Measurements from ENCODE around the gene KIF5A.
"Not testable (repeated sequence)": the region's sequence is repeated elsewhere in the genome, so short reads cannot be mapped to it uniquely, and the experiment has no call there.

Gene KIF5A

DNA sequence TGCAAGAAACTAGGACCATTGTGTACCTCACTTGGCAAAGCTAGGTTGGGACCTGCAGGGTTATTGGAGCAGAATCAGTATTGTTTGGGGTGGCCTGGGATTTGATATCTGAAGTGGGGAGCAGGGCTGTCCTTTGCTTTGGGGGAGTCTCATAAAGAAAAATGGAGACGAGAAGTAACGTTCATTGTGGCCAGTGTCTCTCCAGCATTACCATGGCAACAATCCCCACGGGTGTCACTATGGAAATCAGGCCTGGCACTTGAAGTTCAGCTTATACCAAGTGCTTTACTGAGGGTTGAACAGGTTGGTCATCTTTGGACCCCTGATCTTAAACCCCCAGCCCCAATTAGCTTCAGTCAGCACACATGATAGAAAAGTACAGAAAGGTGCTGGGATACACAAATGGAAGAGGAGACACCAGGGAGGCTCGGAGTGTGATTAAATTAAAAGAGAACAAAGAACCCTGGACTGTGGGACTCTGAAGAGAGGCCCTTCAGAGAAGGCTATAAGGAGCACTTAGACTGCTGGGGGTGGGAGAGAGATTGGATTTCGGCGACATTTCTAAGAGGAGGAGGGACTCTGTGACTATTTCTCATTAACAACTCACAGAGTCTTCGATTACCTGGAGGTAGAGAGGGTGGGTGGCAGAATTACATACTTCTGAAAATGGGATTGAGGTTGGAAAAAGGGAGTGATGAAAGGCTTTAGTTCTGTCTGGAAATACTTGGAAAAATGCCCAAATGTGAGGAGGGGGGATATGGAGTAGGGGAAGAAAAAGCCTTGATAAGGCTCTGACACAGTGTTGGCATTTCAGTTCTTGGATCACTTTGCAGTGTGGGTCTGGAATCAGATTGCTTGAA, 3.7 kb downstream of the KIF5A start:
- no peak for DNase-seq (ENCODE audit: low read depth in 2 of 3, low spot score in 2 of 3)

DNA sequence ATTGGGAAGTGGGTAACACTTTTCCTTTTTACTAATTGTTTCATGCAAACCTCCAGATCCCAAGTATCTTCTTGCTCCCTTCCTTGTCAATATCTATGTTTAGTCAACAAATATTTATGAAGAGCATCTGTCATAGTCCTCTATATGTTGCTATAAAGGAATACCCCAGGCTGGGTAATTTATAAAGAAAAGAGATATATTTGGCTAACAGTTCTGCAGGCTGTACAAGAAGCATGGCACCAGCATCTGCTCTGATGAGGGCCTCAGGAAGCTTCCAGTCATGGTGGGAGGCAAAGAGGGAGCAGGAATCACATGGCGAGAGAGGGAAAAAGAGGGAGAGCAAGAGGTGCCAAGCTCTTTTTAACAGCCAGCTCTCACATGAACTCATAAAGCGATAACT, 4.6 kb downstream of the KIF5A start:
- no peak for DNase-seq (ENCODE audit: low read depth in 2 of 3, low spot score in 2 of 3)

DNA sequence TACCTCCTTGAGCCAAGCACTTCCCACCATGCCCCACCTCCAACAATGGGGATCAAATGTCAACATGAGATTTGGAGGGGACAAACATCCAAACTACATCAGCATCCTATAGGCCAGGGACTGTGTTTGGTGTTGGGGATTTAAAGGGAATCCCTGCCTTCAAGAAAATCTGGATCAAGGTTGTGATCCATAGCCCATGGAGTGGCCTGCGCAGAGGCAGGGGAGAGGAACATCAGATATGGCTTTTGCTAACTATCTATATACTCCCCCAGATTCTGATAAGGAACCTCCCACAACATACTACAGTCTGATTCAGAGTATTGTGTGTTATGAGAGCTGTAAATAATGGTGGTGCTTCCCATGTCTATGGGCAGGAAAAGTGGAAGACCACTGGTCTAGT, 5.1 kb downstream of the KIF5A start:
- no peak for DNase-seq (ENCODE audit: low read depth in 2 of 3, low spot score in 2 of 3)

DNA sequence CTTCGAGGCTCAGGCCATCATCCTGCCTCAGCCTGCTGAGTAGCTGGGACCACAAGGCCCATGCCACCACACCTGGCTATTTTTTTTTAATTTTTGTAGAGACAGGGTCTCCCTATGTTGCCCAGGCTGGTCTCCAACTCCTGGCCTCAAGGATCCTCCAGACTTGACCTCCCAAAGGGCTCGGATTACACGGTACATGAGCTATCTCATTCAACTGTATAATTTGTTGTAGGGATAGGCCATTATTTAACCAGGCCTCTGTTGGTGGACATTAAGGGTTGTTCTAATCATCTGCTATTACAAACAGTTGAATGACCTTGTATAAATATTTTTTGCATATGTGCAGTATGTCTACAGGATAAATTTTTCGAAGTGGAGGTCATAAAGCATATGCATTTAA, 9.0 kb downstream of the KIF5A start:
- DNase-seq (ENCODE audit: low read depth in 2 of 3, low spot score in 2 of 3): no peak

DNA sequence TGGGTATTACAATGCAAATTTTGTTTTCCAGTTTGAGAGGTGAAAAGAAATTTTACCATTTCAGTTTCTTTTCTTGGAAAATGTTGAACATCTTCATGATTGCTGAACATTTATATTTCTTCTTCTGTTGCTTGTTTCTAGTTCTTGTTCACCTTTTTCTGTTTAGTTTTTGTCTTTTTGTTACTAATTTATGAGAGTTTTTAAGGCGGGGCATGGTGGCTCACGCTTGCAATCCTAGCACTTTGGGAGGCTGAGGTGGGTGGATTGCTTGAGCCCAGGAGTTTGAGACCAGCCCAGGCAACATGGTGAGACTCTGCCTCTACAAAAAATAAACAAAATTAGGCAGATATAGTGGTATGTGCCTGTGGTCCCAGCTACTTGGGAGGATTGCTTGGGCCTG, 10.7 kb downstream of the KIF5A start:
- DNase-seq (ENCODE audit: low read depth in 2 of 3, low spot score in 2 of 3): no peak

DNA sequence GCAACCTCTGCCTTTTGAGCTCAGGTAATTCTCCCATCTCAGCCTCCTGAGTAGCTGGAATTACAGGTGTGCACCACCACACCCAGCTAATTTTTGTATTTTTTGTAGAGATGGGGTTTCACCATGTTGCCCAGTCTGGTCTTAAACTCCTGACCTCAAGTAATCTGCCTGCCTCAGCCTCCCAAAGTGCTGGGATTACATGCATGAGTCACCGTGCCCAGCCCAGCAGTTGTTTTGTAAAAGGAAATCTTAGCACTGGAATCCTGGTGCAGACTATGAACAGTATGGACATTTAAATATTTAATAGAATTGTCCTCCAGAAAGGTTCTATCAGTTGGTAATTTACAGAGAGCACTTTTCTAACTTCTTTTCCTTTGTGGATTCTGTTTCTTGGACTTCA, 11.3 kb downstream of the KIF5A start:
- not testable (repeated sequence) for DNase-seq (ENCODE audit: low read depth in 2 of 3, low spot score in 2 of 3)

DNA sequence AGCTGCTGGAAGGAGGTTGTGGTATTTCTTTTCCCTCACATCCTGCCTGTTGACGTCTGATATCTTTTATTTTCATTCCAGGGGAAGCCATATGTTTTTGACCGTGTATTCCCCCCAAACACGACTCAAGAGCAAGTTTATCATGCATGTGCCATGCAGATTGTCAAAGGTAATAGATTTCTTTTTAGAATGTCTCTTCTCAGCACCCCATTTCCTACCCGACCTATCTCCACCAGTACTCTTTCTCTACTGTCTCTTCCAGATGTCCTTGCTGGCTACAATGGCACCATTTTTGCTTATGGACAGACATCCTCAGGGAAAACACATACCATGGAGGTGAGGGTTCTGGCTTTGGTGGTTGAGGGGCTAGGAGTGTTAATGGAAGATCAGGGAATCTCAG, 13.5 kb downstream of the KIF5A start:
- no peak for DNase-seq (ENCODE audit: low read depth in 2 of 3, low spot score in 2 of 3)

DNA sequence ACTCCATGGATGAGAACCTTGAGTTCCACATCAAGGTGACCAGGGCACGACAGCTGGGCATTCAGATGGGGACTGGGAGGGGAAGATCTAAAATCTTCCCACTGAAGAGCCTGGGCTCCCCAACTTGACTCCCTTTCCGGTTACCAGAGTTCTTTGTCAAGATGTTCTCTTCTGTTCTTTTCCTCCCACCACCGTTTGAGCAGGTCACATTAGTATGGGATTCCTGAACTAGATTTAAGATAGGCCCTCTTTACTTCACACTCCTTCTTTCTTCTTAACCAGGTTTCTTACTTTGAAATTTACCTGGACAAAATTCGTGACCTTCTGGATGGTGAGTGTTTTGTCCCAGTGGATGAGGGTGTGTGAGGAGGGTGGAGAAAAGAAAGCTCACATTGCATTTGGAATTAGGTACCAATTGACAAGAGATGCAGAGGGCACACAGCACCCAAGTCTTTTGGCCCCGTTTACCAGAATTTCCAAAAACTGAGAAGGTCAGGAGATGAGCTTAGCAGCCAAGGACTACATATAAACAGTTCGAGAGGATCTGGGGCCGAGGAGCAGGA, 14.4 kb downstream of the KIF5A start:
- no peak for DNase-seq (ENCODE audit: low read depth in 2 of 3, low spot score in 2 of 3)

DNA sequence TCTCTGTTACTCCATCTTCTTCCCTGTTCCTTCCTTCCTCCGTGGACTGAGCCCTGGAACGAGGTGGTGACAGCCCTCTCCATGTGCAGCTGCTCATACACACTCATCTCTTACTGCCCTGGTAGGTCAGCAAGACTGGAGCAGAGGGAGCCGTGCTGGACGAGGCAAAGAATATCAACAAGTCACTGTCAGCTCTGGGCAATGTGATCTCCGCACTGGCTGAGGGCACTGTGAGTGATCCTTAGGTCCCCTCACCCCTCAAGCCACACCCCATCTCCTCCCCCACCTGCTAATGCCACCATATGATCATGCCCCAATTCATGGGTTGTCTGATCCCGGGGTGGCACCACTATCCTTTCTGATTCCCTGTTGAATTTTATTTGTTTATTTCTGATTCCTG, 19.0 kb downstream of the KIF5A start:
- DNase-seq (ENCODE audit: low read depth in 2 of 3, low spot score in 2 of 3): no peak

DNA sequence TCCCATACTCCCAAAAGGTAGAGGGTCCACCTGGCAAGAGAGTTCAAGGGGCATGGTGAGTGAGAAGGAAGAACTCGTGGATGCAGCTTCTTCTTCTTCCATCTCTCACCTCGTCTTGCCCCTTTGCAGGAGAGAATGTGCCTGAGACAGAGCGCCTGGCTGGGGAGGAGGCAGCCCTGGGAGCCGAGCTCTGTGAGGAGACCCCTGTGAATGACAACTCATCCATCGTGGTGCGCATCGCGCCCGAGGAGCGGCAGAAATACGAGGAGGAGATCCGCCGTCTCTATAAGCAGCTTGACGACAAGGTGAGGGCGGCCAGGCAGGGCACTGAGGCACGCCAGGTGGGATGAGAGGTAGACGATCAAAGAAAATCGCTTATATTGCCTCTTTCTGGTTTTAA, 20.0 kb downstream of the KIF5A start:
- DNase-seq (ENCODE audit: low read depth in 2 of 3, low spot score in 2 of 3): no peak

DNA sequence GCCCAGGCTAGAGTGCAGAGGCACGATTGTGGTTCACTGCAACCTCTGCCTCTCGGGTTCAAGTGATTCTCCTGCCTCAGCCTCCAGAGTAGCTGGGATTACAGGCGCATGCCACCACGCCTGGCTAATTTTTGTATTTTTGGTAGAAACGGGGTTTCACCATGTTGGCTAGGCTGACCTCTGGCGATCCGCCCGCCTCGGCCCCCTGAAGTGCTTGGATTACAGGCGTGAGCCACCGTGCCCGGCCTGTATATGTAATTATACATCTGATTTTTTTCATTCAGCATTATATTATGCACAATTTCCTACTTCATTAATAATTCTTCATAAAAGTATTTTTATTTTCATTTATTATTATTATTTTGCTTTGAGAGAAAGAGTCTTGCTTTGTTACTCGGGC, 20.6 kb downstream of the KIF5A start:
- DNase-seq (ENCODE audit: low read depth in 2 of 3, low spot score in 2 of 3): not testable (repeated sequence)

DNA sequence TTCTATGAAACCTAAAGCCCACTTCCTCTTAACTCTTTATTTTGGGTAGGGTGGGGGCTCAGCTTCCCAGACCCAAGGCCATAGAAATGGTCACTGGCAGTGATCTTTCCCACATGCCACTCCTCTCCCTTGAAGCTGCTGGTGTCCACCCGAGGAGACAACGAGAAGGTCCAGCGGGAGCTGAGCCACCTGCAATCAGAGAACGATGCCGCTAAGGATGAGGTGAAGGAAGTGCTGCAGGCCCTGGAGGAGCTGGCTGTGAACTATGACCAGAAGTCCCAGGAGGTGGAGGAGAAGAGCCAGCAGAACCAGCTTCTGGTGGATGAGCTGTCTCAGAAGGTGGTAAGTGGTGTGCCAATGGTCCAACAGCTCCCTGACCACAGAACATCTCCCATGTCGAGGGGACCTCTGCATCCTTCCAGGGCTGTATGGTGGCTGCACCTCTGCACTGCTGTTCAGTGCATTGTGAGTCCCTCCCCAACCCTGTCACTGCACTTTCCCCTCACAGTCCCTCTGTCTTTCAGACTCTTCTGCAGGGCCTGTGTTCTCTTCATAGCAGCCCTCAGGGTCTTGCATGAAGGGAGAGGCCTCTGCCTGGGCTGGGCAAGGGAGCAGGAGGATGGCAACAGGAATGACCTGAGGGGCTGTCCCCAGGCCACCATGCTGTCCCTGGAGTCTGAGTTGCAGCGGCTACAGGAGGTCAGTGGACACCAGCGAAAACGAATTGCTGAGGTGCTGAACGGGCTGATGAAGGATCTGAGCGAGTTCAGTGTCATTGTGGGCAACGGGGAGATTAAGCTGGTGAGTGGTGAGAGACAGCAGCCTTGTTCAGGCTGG, 22.3 kb downstream of the KIF5A start:
- no peak for DNase-seq (ENCODE audit: low read depth in 2 of 3, low spot score in 2 of 3)

DNA sequence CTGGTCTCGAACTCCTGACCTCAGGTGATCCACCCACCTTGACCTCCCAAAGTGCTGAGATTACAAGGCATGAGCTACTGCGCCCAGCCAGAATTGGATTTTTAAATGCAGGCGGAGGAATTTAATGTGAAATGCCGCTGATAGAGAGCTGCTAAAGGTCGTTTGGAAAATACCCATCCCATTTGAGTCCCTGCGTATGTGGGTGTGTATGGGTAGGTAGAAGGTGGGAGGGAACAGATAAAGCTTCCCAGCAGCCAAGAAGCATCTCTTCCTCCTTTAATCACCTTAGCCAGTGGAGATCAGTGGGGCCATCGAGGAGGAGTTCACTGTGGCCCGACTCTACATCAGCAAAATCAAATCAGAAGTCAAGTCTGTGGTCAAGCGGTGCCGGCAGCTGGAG, 25.0 kb downstream of the KIF5A start:
- no peak for DNase-seq (ENCODE audit: low read depth in 2 of 3, low spot score in 2 of 3)

DNA sequence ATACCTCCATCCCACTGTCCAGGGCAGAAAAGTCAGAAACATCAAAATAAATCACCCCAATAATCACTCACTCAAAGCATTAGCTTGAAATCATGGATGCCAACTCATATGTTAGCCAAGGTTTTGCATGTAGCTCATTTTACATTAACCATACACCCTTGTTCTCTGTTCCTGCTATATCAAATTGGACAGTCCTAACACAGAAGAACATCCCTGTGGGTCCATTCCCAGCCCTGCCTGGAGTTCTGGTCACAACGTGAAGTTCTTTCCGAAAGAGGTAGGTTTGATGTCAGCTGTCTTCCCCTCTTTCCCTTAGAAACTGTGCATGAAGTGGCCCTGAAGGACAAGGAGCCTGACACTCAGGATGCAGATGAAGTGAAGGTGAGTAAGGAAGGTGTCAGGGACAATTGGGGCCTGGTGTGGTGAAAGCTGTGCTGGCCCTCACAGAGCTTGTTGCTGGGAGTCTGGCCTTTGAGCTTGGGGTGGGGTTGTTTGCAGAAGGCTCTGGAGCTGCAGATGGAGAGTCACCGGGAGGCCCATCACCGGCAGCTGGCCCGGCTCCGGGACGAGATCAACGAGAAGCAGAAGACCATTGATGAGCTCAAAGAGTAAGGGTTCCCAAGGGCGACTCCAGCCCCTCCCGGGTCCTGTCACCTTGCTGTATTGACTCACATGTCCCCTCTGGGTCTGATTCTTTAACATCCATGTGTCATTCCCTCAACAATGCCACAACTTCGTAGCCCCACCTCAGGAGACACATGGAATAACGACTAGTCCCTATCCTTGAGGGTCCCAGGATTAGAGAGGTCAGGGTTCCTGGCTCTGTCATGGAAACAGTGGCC, 26.1 kb downstream of the KIF5A start:
- no peak for DNase-seq (ENCODE audit: low read depth in 2 of 3, low spot score in 2 of 3)

DNA sequence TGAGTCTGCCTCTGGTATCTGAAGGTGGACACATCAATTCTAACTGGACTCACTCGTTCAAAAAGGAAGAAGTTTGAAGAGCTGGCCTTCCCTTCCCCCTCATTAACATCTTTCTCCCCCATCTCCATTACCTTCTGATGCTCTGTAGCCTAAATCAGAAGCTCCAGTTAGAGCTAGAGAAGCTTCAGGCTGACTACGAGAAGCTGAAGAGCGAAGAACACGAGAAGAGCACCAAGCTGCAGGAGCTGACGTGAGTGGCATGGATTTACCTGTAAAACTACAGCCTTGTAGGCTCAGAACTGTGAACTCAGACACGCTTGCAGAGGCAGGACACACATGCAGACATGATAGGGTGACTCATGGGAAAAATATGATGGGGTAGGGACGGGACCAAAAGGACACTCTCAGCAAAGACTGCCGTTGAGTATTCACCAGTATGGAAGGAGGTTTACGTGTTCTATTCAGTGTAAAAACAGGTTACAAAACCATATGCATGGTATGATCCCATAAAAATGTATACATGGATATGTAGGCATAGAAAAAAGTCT, 26.8 kb downstream of the KIF5A start:
- DNase-seq (ENCODE audit: low read depth in 2 of 3, low spot score in 2 of 3): no peak

DNA sequence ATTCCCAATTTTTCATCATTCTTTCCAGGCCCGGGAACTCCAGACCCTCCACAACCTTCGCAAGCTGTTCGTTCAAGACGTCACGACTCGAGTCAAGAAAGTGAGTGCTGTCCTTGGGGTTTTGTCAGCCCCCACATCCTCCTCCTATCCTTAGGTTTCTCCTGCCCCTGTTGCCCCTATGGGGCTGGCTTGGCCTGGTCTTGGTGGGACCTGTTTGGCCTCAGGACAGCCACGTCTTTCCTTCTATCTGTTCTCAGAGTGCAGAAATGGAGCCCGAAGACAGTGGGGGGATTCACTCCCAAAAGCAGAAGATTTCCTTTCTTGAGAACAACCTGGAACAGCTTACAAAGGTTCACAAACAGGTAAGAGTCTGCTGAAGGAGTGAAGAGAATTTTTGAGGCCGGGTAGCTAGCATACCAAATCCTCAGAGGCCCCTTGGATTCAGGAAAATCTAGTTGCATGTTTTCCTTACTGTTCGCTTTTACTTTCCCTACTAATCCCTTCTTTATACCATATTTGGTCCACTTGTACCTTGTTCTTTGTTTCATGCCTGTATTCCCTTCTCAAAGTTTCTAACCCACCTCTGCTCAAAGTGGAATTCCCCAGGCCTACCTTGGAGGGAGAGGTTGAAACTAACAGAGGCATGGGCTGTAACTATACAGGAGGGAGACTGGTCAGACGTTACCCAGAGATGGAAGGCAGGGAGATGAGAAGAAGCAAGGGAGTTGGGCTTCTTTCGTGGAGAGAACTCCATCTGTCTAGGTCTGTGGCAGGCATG, 28.3 kb downstream of the KIF5A start:
- DNase-seq (ENCODE audit: low read depth in 2 of 3, low spot score in 2 of 3): no peak

DNA sequence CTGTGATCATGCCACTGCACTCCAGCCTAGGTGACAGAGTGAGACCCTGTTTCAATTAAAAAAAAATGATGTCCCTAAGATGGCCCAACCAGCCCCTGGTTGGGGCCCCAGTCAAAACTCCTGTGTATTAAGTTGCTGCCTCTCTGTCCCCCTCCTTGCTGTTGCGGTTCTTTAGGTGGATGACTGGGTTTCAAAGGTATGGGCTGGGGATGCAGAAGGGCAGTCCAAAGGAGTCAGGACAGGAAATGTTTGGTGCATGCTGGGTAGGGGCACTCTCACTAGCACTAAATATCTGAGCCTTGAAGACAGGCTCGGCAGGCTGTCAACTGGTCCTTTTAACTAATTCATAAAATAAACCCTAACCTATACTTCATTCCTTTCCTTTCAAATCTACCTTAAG, 29.2 kb downstream of the KIF5A start:
- DNase-seq (ENCODE audit: low read depth in 2 of 3, low spot score in 2 of 3): no peak

DNA sequence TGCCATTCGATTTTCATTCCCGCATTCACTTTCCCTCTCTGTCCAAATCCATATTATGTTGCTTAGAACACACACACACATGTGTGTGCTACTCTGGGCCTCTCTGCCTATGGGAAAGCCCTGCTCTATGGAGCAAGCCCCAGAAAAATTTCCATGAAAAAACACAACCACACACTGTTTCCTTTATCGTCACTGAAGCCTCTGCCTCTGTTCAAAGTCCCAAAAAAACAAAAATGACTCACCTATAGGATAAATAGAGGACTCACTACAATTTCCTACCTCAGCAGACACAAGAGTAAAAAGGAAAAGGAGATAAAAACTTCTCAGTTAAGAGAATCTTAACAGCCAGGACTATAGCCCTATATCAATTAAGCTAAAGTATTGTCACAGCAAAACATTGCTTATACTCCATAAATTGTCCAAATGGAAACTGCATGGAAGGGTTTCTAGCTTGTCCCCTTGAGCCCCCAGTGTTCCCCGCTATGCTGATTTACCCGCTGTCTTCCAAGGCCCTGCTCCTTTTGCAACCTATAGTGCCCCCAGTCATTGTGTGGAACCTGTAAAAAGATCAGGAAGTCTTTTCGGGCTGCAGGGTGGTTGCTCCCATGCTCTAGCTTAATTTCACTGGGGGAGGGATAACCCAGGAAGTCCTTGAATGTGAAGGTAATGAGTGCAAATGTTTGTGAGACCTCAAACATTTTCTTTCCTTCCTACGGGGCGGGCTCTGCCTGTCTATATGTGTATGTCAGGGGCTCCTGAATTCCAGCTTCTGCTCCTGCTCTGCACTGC, 30.0 kb downstream of the KIF5A start:
- no peak for DNase-seq (ENCODE audit: low read depth in 2 of 3, low spot score in 2 of 3)

DNA sequence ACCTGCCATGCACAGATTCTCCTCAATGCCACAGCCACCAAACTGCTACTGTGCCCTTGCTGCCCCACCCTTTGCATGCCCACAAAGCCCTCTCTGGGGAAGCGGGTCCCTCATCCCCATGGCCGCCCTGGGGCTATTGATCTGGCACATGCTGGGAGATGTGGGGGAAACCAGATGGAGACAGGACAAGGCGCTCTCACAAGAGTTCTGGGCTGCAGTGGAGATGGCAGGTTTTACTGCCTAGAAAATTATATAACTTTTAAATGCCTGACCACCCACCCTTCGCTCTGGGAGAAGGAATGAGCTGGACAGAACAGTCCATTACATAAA, 30.6 kb downstream of the KIF5A start:
- DNase-seq (ENCODE audit: low read depth in 2 of 3, low spot score in 2 of 3): no peak

DNA sequence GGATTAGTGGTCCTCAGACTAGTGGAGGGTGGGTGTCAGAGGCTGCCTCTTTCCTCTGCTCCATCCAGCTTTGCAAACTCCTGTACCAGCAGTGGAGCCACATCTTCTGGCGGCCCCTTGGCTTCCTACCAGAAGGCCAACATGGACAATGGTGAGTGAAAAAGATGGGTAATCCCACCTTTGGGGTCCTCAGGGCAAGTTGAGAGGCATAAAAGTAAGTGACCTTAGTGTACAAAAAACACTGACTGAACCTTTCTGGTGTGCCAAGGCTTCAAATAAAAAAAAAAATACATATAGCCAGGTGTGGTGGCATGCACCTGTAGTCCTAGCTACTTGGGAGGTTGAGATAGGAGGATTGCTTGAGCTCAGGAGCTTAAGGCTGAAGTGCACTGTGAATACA, 32.0 kb downstream of the KIF5A start:
- no peak for DNase-seq (ENCODE audit: low read depth in 2 of 3, low spot score in 2 of 3)

Data from activated CD8-positive, alpha-beta memory T cell treated with anti-CD3 and anti-CD28 coated beads for 48 hours (primary cell).